Stimulated activated CD8-positive, alpha-beta memory T cell treated with anti-CD3 and anti-CD28 coated beads, Interleukin-12 subunit alpha, Interleukin-12 subunit beta, amount 100 ng/mL, for 1 hour (primary cell): ENCODE data around the gene TEX22.

Experiments
- DNase-seq: peaks from one replicate; pipeline ENCODE4 v3.0.0-alpha.2; 2020; ENCODE audit warnings: low read depth

TEX22 gene

GRCh38 chr14:105384605-105385321 is 13.6 kb upstream of the TEX22 start:
- no peak for DNase-seq

- DNase-seq = no peak
Measured at GRCh38 chr14:105385322-105385637, 13.1 kb upstream of the TEX22 start.

GRCh38 chr14:105385698-105386365 is 12.5 kb upstream of the TEX22 start:
- no peak for DNase-seq

- DNase-seq = no peak
Measured at GRCh38 chr14:105386581-105387529, 11.5 kb upstream of the TEX22 start.

GRCh38 chr14:105387530-105387922 is 10.8 kb upstream of the TEX22 start:
- no peak for DNase-seq

GRCh38 chr14:105388110-105388951 is 10.0 kb upstream of the TEX22 start:
- DNase-seq = no peak

GRCh38 chr14:105388976-105389375 is 9.4 kb upstream of the TEX22 start:
- no peak for DNase-seq

GRCh38 chr14:105389534-105389933 is 8.8 kb upstream of the TEX22 start:
- no peak for DNase-seq

- DNase-seq = no peak
Measured at GRCh38 chr14:105389976-105390848, 8.1 kb upstream of the TEX22 start.

GRCh38 chr14:105390849-105391500 is 7.4 kb upstream of the TEX22 start:
- no peak for DNase-seq

GRCh38 chr14:105391541-105391940 is 6.8 kb upstream of the TEX22 start:
- DNase-seq = no peak

- no peak for DNase-seq
Measured at GRCh38 chr14:105392131-105393090, 5.9 kb upstream of the TEX22 start.

- no peak for DNase-seq
Measured at GRCh38 chr14:105393151-105393550, 5.2 kb upstream of the TEX22 start.

GRCh38 chr14:105394714-105395537 is 3.4 kb upstream of the TEX22 start:
- no peak for DNase-seq

- no peak for DNase-seq
Measured at GRCh38 chr14:105395538-105395854, 2.8 kb upstream of the TEX22 start.

GRCh38 chr14:105397350-105397931 is 897 bp upstream of the TEX22 start:
- no peak for DNase-seq

GRCh38 chr14:105398726-105399465 is 558 bp downstream of the TEX22 start:
- no peak for DNase-seq

GRCh38 chr14:105399466-105399775 is 1.1 kb downstream of the TEX22 start:
- DNase-seq = no peak
